ENCODE results near the gene HSD17B1.
A peak's percentile ranks its signal among the peaks of the same experiment; 100 is the strongest.
"Not testable (repeated sequence)": the region's sequence is repeated elsewhere in the genome, so short reads cannot be mapped to it uniquely, and the experiment has no call there.

The HSD17B1 gene

GRCh38 chr17:42548070-42548837 lies 4.5 kb upstream of the HSD17B1 start:
- DNase-seq = peak; percentile 63

GRCh38 chr17:42548993-42549755 lies 3.5 kb upstream of the HSD17B1 start:
- no peak for DNase-seq

- DNase-seq = no peak
These were observed 567 bp downstream of the HSD17B1 start for GRCh38 chr17:42553161-42553818.

GRCh38 chr17:42553866-42554249 lies 1.1 kb downstream of the HSD17B1 start:
- no peak for DNase-seq

GRCh38 chr17:42554250-42555121 lies 1.8 kb downstream of the HSD17B1 start:
- DNase-seq = peak; percentile 75

GRCh38 chr17:42555122-42555622 lies 2.4 kb downstream of the HSD17B1 start:
- DNase-seq = no peak

- DNase-seq = not testable (repeated sequence)
These were observed 3.4 kb downstream of the HSD17B1 start for GRCh38 chr17:42555961-42556617.

GRCh38 chr17:42559075-42559474 lies 6.4 kb downstream of the HSD17B1 start:
- DNase-seq = no peak

GRCh38 chr17:42560246-42560645 lies 7.5 kb downstream of the HSD17B1 start:
- DNase-seq = no peak

- DNase-seq = peak; percentile 95
These were observed 9.2 kb downstream of the HSD17B1 start, which contains the start of gene COASY for GRCh38 chr17:42561897-42562387. COASY (plus strand) TSS chr17:42562148; CDS start chr17:42562623, 475 bp downstream.

- no peak for DNase-seq
These were observed 9.8 kb downstream of the HSD17B1 start for GRCh38 chr17:42562388-42563142.

GRCh38 chr17:42563143-42563509 lies 10.4 kb downstream of the HSD17B1 start:
- DNase-seq = no peak

- DNase-seq = no peak
These were observed 10.8 kb downstream of the HSD17B1 start for GRCh38 chr17:42563543-42563942.

- DNase-seq = no peak
These were observed 11.2 kb downstream of the HSD17B1 start for GRCh38 chr17:42563950-42564349.

- DNase-seq = no peak
These were observed 12.2 kb downstream of the HSD17B1 start for GRCh38 chr17:42564815-42565522.

- DNase-seq = no peak
These were observed 12.9 kb downstream of the HSD17B1 start for GRCh38 chr17:42565523-42566214.

- no peak for DNase-seq
These were observed 13.6 kb downstream of the HSD17B1 start for GRCh38 chr17:42566215-42566882.

- DNase-seq = peak; percentile 89
These were observed 14.3 kb downstream of the HSD17B1 start, which contains the start of gene MLX for GRCh38 chr17:42566883-42567573. MLX (plus strand) TSS chr17:42567100; CDS start chr17:42567125, 25 bp downstream.
